Sigmoid colon (tissue), 4 donors: ENCODE data around the gene MAP1LC3B2.

ENCODE experiments used
- EP300 ChIP-seq, 4 donors: sonication (generic); formaldehyde crosslinking; IDR thresholded peaks; one replicate each; pipeline ENCODE4 v1.6.1; 2017; ENCODE audit warnings: antibody characterized with exemption in 4 of 4
- POLR2A ChIP-seq, 2 donors: fragments of 450-650 bp; IDR thresholded peaks; one replicate each; pipeline ENCODE4 v1.6.1; 2016; ENCODE audit warnings: antibody characterized with exemption in 2 of 2, mild to moderate bottlenecking in 2 of 2, moderate library complexity in 2 of 2
- POLR2AphosphoS5 ChIP-seq, 4 donors: sonication (generic); formaldehyde crosslinking; IDR thresholded peaks; one replicate each; pipeline ENCODE4 v1.6.1; 2017; ENCODE audit warnings: antibody characterized with exemption in 4 of 4
- TF ChIP-seq, protein P1 (sequence below), 4 experiments: fragments of 450-650 bp in 3 of 4; fragments of 200-600 bp in 1 of 4; IDR thresholded peaks; one replicate each; pipeline ENCODE4 v1.5.1; 2016 to 2019; ENCODE audit warnings: antibody characterized with exemption in 4 of 4, mild to moderate bottlenecking in 3 of 4, moderate library complexity in 2 of 4

- TF ChIP-seq, protein P1, sequence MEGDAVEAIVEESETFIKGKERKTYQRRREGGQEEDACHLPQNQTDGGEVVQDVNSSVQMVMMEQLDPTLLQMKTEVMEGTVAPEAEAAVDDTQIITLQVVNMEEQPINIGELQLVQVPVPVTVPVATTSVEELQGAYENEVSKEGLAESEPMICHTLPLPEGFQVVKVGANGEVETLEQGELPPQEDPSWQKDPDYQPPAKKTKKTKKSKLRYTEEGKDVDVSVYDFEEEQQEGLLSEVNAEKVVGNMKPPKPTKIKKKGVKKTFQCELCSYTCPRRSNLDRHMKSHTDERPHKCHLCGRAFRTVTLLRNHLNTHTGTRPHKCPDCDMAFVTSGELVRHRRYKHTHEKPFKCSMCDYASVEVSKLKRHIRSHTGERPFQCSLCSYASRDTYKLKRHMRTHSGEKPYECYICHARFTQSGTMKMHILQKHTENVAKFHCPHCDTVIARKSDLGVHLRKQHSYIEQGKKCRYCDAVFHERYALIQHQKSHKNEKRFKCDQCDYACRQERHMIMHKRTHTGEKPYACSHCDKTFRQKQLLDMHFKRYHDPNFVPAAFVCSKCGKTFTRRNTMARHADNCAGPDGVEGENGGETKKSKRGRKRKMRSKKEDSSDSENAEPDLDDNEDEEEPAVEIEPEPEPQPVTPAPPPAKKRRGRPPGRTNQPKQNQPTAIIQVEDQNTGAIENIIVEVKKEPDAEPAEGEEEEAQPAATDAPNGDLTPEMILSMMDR (IDR thresholded peaks at IDR 0.05), result no peak
- TF ChIP-seq POLR2A (IDR thresholded peaks at IDR 0.05) (no peak), POLR2AphosphoS5 (IDR thresholded peaks at IDR 0.05) (no peak), EP300 (IDR thresholded peaks at IDR 0.05) (no peak)
These were observed 13.2 kb upstream of the MAP1LC3B2 start for GRCh38 chr12:116545936-116546335.
